ENCODE measurements around the gene KIF26B.

KIF26B gene

DNA sequence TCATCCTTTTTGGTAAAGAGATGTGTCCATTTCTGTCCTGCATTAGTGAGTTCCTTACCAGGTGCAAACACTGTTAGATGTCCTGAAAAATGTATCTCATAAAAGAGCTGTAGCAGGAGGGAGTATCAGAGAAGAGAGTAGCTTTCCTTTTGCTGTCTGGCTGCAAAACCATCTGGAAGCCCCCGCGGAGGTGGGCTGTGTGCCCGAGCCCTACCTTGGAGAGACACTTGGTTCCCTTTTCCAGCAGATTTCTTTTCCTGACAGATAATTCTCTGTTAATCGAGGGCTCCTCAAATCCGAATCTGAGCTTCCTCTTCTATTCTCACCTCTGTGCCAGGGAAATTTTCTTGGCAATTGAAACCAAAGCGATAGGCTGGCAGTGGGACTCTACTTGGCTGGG lies 53.0 kb downstream of the KIF26B start:
- no peaks in the 10 kb centered on the region for H3K27me3 ChIP-seq (ENCODE audit: insufficient read depth, low read length, poor library complexity, severe bottlenecking)
- no peak overlapping the region for H3K4me2 ChIP-seq (ENCODE audit: low read depth, low read length, poor library complexity, severe bottlenecking)
- H3K36me3 ChIP-seq (ENCODE audit: insufficient read depth, low read length), result no peaks in the 10 kb centered on the region
- H3F3A ChIP-seq (ENCODE audit: low read depth), result no peaks in the 10 kb centered on the region
- no peak overlapping the region for H2AFZ ChIP-seq (ENCODE audit: low read length)
- no peaks in the 10 kb centered on the region for H3K79me2 ChIP-seq (ENCODE audit: insufficient read depth, low read length)
- H3K9ac ChIP-seq (ENCODE audit: low read depth, low read length, poor library complexity, severe bottlenecking), result no peak overlapping the region
- H3K9me2 ChIP-seq (replicated peaks; ENCODE audit: low read depth, low read length), result no peaks in the 10 kb centered on the region
- H3K9me3 ChIP-seq (ENCODE audit: insufficient read depth, low read depth, low read length), result peaks cover 3% of the 10 kb centered on the region; the same call in 1 of the 2 replicates
- no peaks in the 10 kb centered on the region for H3K4me1 ChIP-seq (ENCODE audit: insufficient read depth, low read length, poor library complexity, severe bottlenecking)
- no peak overlapping the region for H3K4me3 ChIP-seq (ENCODE audit: low read length, poor library complexity, severe bottlenecking)
- no peaks in the 10 kb centered on the region for H4K20me1 ChIP-seq (ENCODE audit: insufficient read depth, low read length, poor library complexity, severe bottlenecking)
- TF ChIP-seq EZH2phosphoT487 (IDR thresholded peaks at IDR 0.05; ENCODE audit: borderline replicate concordance), result no peak
- TF ChIP-seq, protein P1, sequence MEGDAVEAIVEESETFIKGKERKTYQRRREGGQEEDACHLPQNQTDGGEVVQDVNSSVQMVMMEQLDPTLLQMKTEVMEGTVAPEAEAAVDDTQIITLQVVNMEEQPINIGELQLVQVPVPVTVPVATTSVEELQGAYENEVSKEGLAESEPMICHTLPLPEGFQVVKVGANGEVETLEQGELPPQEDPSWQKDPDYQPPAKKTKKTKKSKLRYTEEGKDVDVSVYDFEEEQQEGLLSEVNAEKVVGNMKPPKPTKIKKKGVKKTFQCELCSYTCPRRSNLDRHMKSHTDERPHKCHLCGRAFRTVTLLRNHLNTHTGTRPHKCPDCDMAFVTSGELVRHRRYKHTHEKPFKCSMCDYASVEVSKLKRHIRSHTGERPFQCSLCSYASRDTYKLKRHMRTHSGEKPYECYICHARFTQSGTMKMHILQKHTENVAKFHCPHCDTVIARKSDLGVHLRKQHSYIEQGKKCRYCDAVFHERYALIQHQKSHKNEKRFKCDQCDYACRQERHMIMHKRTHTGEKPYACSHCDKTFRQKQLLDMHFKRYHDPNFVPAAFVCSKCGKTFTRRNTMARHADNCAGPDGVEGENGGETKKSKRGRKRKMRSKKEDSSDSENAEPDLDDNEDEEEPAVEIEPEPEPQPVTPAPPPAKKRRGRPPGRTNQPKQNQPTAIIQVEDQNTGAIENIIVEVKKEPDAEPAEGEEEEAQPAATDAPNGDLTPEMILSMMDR (conservative IDR thresholded peaks at IDR 0.05; ENCODE audit: low read length), result no peak

DNA sequence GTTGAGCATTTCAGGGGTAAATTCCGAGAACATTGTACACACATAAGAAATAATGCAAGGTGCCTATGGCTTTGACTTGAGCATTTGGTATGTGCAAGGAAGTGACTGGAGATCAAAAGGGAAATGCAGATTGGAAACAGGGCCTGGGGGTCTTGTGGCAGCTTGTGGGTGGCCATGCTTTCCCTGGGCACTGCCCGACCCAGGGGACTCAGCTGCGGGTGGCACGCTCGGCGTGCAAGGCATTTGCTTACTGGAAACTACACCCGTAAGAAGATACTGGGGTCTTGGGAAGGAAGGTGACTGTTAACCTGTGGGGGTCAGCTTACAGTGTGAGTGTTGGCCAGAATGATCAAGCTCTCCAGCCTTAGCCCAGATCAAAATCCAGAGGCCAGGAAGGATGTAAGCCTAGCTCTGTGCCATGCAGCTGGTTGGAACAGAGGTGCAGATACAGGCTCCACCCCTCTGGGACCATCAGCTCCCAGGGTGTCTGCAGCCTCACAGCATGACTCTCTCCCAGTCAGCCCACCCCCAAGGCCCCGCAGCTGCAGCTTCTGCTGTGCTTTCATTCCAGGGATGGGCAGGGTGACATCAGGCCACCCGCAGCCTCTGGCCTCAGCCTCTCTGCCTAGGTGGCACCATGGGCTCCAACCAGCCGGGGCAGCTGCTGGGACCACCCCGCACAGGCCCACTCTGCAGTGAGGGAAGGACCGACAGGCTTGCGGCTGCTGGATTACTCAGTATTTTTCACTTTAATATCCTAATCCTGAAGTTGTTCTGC lies 55.1 kb downstream of the KIF26B start:
- TF ChIP-seq EZH2phosphoT487 (IDR thresholded peaks at IDR 0.05; ENCODE audit: borderline replicate concordance), result no peak
- TF ChIP-seq, protein P1 (conservative IDR thresholded peaks at IDR 0.05; ENCODE audit: low read length), result no peak
- no peak overlapping the region for H3K4me2 ChIP-seq (ENCODE audit: low read depth, low read length, poor library complexity, severe bottlenecking)

DNA sequence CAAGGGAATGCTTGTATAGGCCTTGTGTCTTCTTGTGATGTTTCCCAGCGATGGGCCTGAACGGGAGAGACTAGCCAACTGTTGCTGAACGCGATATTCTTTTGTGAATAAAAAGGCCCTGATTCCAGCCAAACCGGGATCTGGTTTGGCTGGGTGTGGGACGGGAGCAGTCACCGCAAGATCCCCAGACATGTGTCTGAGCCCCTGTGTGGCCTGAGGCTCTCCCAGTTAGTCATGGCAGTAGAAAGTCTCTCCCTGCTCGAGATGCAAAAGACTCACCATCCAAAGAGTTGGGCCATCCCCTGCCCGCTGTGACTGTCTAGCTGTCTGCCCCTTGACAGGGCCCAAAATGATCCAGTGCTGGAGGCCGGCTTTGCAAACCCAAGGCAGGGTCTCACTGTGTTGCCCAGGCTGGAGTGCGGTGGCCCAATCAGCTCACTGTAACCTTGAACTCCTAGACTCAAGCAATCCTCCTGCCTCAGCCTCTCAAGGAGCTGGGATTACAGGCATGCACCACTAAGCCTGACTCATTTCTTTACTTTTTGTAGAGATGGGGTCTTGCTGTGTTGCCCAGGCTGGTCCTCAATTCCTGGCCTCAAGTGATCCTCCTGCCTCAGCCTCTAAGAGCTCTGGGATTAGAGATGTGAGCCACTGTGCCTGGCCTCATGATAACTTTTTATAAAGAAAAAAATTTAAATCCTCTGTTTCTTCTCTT lies 56.4 kb downstream of the KIF26B start:
- no peak overlapping the region for H3K4me3 ChIP-seq (ENCODE audit: low read length, poor library complexity, severe bottlenecking)
- H3K4me2 ChIP-seq (ENCODE audit: low read depth, low read length, poor library complexity, severe bottlenecking), result no peak overlapping the region
- no peak overlapping the region for H3K9ac ChIP-seq (ENCODE audit: low read depth, low read length, poor library complexity, severe bottlenecking)
- peaks cover 3% of the 10 kb centered on the region; the same call in 1 of the 2 replicates for H3K9me3 ChIP-seq (ENCODE audit: insufficient read depth, low read depth, low read length)
- no peaks in the 10 kb centered on the region for H3F3A ChIP-seq (ENCODE audit: low read depth)
- no peaks in the 10 kb centered on the region for H3K27me3 ChIP-seq (ENCODE audit: insufficient read depth, low read length, poor library complexity, severe bottlenecking)
- no peaks in the 10 kb centered on the region for H3K4me1 ChIP-seq (ENCODE audit: insufficient read depth, low read length, poor library complexity, severe bottlenecking)
- no peaks in the 10 kb centered on the region for H3K36me3 ChIP-seq (ENCODE audit: insufficient read depth, low read length)
- no peaks in the 10 kb centered on the region for H3K9me2 ChIP-seq (replicated peaks; ENCODE audit: low read depth, low read length)
- no peak for TF ChIP-seq EZH2phosphoT487 (IDR thresholded peaks at IDR 0.05; ENCODE audit: borderline replicate concordance)
- TF ChIP-seq, protein P1 (conservative IDR thresholded peaks at IDR 0.05; ENCODE audit: low read length), result no peak
- H3K79me2 ChIP-seq (ENCODE audit: insufficient read depth, low read length), result no peaks in the 10 kb centered on the region
- no peaks in the 10 kb centered on the region for H4K20me1 ChIP-seq (ENCODE audit: insufficient read depth, low read length, poor library complexity, severe bottlenecking)
- H2AFZ ChIP-seq (ENCODE audit: low read length), result no peak overlapping the region

More for the DNA sequence above, 55.1 kb downstream of the KIF26B start:
- no peaks in the 10 kb centered on the region for H3K4me1 ChIP-seq (ENCODE audit: insufficient read depth, low read length, poor library complexity, severe bottlenecking)
- peaks cover 3% of the 10 kb centered on the region; the same call in 1 of the 2 replicates for H3K9me3 ChIP-seq (ENCODE audit: insufficient read depth, low read depth, low read length)
- no peak overlapping the region for H3K4me3 ChIP-seq (ENCODE audit: low read length, poor library complexity, severe bottlenecking)
- no peak overlapping the region for H3K9ac ChIP-seq (ENCODE audit: low read depth, low read length, poor library complexity, severe bottlenecking)
- no peaks in the 10 kb centered on the region for H3K36me3 ChIP-seq (ENCODE audit: insufficient read depth, low read length)
- H2AFZ ChIP-seq (ENCODE audit: low read length), result no peak overlapping the region
- no peaks in the 10 kb centered on the region for H3K27me3 ChIP-seq (ENCODE audit: insufficient read depth, low read length, poor library complexity, severe bottlenecking)
- H4K20me1 ChIP-seq (ENCODE audit: insufficient read depth, low read length, poor library complexity, severe bottlenecking), result no peaks in the 10 kb centered on the region
- no peaks in the 10 kb centered on the region for H3F3A ChIP-seq (ENCODE audit: low read depth)
- H3K9me2 ChIP-seq (replicated peaks; ENCODE audit: low read depth, low read length), result no peaks in the 10 kb centered on the region
- H3K79me2 ChIP-seq (ENCODE audit: insufficient read depth, low read length), result no peaks in the 10 kb centered on the region

Measured in Loucy (cell line).